ENCODE data around the gene ACIN1.
"Not testable (repeated sequence)": the region's sequence is repeated elsewhere in the genome, so short reads cannot be mapped to it uniquely, and the experiment has no call there.

Gene ACIN1

DNA sequence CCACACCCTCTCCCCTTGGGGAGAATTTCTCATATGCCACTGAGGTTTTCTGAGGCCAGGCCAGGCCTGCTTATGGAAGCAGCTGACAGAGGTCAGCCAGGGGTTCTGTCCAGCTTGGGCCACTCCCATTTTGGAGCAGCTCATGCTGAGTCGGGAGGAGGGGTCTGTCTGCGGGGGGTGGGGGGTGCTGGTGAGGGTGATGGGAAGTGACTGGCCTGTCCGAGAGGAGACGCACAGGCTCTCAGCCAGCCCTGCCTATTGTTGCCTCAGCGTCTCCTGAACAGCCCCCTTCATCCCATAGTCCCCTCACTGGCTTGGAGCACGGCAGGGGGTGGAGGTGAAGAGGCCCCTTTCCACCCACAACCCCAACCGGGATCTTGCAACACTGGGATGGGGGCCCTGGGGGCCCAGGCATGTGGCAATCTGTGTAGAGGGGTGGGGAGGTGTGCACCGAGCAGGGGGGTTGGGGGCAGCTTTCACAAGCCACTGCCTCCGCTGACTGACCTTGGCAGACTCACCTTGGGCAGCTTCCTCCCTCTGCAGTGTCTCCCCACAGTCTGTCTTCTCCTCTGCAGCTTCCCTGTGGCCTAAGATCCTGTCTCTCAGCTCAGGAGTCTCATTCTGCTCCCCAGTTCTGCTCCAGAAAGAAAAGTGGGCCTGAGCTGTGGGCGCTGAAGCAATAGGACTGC lies 18.6 kb upstream of the ACIN1 start:
- Histone ChIP-seq H3K4me3 (ENCODE audit: low read length) (no peak overlapping the region), H3K36me3 (ENCODE audit: insufficient read depth, low read length) (no peaks in the 10 kb centered on the region), H3K4me1 (ENCODE audit: control insufficient read depth, insufficient read depth, low read length) (peaks cover 28% of the 10 kb centered on the region), H3K4me2 (ENCODE audit: low read length) (no peak overlapping the region), H3K9me3 (replicated peaks; ENCODE audit: low read length) (no peaks in the 10 kb centered on the region), H3K9ac (ENCODE audit: low read depth, low read length) (no peak overlapping the region), H3K27me3 (ENCODE audit: control insufficient read depth, insufficient read depth, low read length) (peaks cover 15% of the 10 kb centered on the region)

DNA sequence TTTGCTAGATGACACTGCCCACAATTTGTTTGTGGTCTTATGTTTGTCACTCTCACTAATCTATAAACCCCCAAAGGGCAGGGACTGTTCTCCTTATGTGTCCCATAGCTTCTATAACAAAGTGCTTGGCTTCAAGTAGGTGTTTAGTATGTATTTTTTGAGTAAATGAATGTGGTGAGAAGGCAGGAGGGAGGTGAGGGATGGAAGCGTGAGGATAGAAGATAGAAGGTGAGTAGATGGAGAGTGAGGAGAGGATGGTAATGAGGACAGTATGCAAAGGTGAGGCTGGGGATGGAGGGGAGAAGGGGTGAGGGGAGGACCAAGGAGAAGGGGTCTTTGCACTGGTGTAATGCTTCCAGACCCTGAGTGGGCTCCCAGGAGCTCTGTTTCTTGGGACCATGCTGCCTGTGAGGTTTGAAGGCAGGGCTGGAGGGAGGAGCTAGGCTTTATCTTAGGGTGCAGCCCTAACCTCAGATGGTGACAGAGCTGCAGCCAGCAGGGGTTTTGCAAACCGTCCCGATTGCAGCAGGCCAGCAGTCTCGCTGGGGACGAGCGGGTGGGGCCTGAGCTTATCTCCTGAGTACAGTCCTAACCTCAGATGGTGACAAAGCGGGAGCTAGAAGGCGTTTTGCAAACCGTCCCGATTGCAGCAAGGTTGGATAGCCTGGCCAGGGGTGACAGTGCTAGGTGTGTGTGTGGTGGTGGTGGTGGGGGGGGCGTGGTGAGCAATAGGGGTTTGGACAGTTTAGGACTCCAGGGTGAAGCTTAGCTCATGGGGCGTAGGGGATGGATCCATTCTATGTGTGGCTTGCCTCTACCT lies 17.6 kb upstream of the ACIN1 start:
- H3K4me3 ChIP-seq (ENCODE audit: low read length): no peak overlapping the region
- H3K36me3 ChIP-seq (ENCODE audit: insufficient read depth, low read length): no peaks in the 10 kb centered on the region
- no peaks in the 10 kb centered on the region for H3K9me3 ChIP-seq (replicated peaks; ENCODE audit: low read length)
- H3K4me2 ChIP-seq (ENCODE audit: low read length): no peak overlapping the region
- peaks cover 28% of the 10 kb centered on the region for H3K4me1 ChIP-seq (ENCODE audit: control insufficient read depth, insufficient read depth, low read length)
- peaks cover 15% of the 10 kb centered on the region for H3K27me3 ChIP-seq (ENCODE audit: control insufficient read depth, insufficient read depth, low read length)
- no peak overlapping the region for H3K9ac ChIP-seq (ENCODE audit: low read depth, low read length)

DNA sequence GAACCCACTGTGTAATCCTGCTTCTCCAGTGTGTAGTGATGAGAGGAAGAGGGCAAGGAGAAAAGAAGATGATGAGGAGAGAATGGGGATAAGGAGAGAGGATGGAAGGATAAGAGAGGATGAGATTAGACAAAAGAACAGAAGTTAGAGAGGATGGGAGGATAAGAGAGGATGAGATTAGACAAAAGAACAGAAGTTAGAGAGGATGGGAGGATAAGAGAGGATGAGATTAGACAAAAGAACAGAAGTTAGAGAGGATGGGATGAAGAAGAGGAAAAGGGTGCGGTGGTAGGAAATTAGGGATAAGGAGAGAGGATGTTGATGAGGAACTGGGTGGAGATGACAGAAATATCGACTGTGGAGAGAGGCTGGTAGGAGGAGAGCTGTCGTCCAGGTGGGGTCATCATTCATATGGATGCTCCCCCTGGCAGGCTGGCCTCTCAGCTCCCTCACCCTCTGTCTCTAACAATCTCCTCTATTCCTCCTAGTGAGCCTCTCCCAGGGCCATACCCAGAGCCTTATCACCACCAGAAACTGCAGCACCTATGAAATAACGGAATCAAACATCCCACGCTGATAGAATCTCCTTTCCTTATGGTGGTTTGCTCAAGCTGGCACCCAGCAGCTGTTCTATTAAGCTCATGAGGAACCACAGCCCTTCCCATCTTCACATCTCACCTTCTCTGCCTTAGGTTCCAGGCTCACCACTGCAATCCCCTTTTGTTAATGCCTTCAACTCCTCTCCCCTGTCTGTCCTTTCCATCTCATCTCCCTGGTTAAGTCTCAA lies 15.8 kb upstream of the ACIN1 start:
- peaks cover 15% of the 10 kb centered on the region for H3K27me3 ChIP-seq (ENCODE audit: control insufficient read depth, insufficient read depth, low read length)

DNA sequence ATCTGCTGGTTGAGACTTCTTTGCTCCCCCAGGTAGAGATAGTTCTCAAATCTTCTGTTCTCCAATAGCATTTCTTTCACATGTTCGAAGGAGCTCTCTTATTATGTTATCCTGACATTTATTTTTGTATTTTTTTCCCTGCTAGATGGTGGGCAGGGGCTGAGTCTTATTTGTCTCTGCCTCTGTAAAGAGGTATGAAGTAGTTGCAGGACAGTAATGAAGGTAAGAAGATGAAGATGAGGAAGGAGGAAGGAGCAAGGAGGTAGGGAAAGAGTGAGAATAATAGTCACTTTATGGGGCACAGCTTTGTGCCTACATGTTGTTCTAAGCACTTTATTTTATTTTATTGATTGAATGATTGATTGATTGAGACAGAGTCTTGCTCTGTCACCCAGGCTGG lies 14.8 kb upstream of the ACIN1 start:
- no peaks in the 10 kb centered on the region for H3K9me3 ChIP-seq (replicated peaks; ENCODE audit: low read length)
- no peak overlapping the region for H3K4me2 ChIP-seq (ENCODE audit: low read length)
- H3K9ac ChIP-seq (ENCODE audit: low read depth, low read length): no peak overlapping the region

More for the DNA sequence above, 15.8 kb upstream of the ACIN1 start:
- H3K9ac ChIP-seq (ENCODE audit: low read depth, low read length): no peak overlapping the region
- peaks cover 27% of the 10 kb centered on the region for H3K4me1 ChIP-seq (ENCODE audit: control insufficient read depth, insufficient read depth, low read length)
- no peak overlapping the region for H3K4me3 ChIP-seq (ENCODE audit: low read length)
- H3K9me3 ChIP-seq (replicated peaks; ENCODE audit: low read length): no peaks in the 10 kb centered on the region
- H3K36me3 ChIP-seq (ENCODE audit: insufficient read depth, low read length): no peaks in the 10 kb centered on the region
- H3K4me2 ChIP-seq (ENCODE audit: low read length): no peak overlapping the region

DNA sequence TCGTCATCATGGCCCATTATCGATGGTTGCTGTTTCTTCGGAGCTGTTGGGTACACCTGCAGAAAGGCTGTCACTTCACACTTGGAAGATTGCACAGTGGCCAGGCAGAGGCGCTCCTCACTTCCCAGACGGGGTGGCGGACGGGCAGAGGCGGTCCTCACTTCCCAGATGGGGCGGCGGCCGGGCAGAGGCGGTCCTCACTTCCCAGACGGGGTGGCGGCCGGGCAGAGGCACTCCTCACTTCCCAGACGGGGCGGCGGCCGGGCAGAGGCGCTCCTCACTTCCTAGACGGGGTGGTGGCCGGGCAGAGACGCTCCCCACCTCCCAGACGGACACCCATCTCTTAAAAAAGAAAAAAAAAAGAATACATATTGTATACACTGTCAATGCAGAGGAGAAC lies 13.2 kb upstream of the ACIN1 start:
- not testable (repeated sequence) for H3K4me1 ChIP-seq (ENCODE audit: control insufficient read depth, insufficient read depth, low read length); H3K4me3 ChIP-seq (ENCODE audit: low read length); H3K9me3 ChIP-seq (replicated peaks; ENCODE audit: low read length); H3K36me3 ChIP-seq (ENCODE audit: insufficient read depth, low read length); H3K4me2 ChIP-seq (ENCODE audit: low read length); H3K9ac ChIP-seq (ENCODE audit: low read depth, low read length)
- H3K27me3 ChIP-seq (ENCODE audit: control insufficient read depth, insufficient read depth, low read length): peaks cover 15% of the 10 kb centered on the region

More for the DNA sequence above, 14.8 kb upstream of the ACIN1 start:
- peaks cover 17% of the 10 kb centered on the region for H3K4me1 ChIP-seq (ENCODE audit: control insufficient read depth, insufficient read depth, low read length)
- H3K27me3 ChIP-seq (ENCODE audit: control insufficient read depth, insufficient read depth, low read length): peaks cover 15% of the 10 kb centered on the region
- H3K4me3 ChIP-seq (ENCODE audit: low read length): no peak overlapping the region
- H3K36me3 ChIP-seq (ENCODE audit: insufficient read depth, low read length): no peaks in the 10 kb centered on the region

DNA sequence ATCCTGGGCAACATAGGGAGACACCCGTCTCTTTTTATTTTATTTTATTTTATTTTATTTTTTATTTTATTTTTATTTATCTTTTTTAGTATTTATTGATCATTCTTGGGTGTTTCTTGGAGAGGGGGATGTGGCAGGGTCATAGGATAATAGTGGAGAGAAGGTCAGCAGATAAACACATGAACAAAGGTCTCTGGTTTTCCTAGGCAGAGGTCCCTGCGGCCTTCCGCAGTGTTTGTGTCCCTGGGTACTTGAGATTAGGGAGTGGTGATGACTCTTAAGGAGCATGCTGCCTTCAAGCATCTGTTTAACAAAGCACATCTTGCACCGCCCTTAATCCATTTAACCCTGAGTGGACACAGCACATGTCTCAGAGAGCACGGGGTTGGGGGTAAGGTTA lies 12.7 kb upstream of the ACIN1 start:
- H3K4me2 ChIP-seq (ENCODE audit: low read length); H3K36me3 ChIP-seq (ENCODE audit: insufficient read depth, low read length); H3K9ac ChIP-seq (ENCODE audit: low read depth, low read length); H3K9me3 ChIP-seq (replicated peaks; ENCODE audit: low read length); H3K4me1 ChIP-seq (ENCODE audit: control insufficient read depth, insufficient read depth, low read length); H3K4me3 ChIP-seq (ENCODE audit: low read length): not testable (repeated sequence)
- peaks cover 14% of the 10 kb centered on the region for H3K27me3 ChIP-seq (ENCODE audit: control insufficient read depth, insufficient read depth, low read length)

DNA sequence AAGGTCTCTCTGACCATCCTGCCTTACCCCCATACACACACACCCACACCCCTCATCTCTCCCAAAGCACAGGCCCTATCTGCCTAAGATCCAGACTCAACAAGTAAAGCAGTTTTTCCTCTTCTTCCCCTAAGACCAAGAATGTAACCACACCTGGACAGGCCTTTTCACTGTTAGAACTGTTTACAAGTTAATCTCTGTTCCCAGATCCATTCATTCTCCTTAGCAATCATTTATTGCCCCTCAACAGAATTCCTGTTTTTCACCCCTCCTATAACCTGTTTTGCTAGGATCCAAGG lies 11.8 kb upstream of the ACIN1 start:
- Histone ChIP-seq H3K36me3 (ENCODE audit: insufficient read depth, low read length) (no peaks in the 10 kb centered on the region), H3K4me2 (ENCODE audit: low read length) (no peak overlapping the region), H3K27me3 (ENCODE audit: control insufficient read depth, insufficient read depth, low read length) (peaks cover 5% of the 10 kb centered on the region), H3K4me1 (ENCODE audit: control insufficient read depth, insufficient read depth, low read length) (no peaks in the 10 kb centered on the region), H3K9me3 (replicated peaks; ENCODE audit: low read length) (no peaks in the 10 kb centered on the region), H3K9ac (ENCODE audit: low read depth, low read length) (no peak overlapping the region), H3K4me3 (ENCODE audit: low read length) (no peak overlapping the region)

DNA sequence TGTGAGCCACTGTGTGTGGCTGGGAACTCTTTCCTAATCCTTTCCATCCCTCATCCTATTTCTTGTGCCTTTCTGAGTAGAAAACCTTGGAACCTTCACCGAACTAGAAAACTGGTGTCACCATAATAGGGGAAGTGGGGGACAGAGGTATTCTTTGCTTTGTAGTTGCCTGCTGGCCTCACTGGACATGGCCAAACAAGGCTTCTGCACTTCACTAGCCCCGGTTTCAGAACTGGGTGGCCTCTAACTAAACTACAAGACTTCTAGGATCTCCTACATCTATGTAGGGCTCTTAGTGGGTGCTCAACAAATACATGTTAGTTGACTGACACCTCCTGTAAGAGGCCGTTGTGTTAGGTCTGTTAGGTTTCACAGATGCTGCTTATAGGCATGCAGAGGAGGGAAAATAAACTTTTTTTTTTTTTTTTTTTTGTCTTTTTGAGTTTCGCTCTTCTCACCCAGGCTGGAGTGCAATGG lies 10.4 kb upstream of the ACIN1 start:
- no peak overlapping the region for H3K9ac ChIP-seq (ENCODE audit: low read depth, low read length)
- H3K4me1 ChIP-seq (ENCODE audit: control insufficient read depth, insufficient read depth, low read length): no peaks in the 10 kb centered on the region
- H3K36me3 ChIP-seq (ENCODE audit: insufficient read depth, low read length): no peaks in the 10 kb centered on the region
- no peak overlapping the region for H3K4me3 ChIP-seq (ENCODE audit: low read length)
- H3K9me3 ChIP-seq (replicated peaks; ENCODE audit: low read length): no peaks in the 10 kb centered on the region
- no peaks in the 10 kb centered on the region for H3K27me3 ChIP-seq (ENCODE audit: control insufficient read depth, insufficient read depth, low read length)
- no peak overlapping the region for H3K4me2 ChIP-seq (ENCODE audit: low read length)

DNA sequence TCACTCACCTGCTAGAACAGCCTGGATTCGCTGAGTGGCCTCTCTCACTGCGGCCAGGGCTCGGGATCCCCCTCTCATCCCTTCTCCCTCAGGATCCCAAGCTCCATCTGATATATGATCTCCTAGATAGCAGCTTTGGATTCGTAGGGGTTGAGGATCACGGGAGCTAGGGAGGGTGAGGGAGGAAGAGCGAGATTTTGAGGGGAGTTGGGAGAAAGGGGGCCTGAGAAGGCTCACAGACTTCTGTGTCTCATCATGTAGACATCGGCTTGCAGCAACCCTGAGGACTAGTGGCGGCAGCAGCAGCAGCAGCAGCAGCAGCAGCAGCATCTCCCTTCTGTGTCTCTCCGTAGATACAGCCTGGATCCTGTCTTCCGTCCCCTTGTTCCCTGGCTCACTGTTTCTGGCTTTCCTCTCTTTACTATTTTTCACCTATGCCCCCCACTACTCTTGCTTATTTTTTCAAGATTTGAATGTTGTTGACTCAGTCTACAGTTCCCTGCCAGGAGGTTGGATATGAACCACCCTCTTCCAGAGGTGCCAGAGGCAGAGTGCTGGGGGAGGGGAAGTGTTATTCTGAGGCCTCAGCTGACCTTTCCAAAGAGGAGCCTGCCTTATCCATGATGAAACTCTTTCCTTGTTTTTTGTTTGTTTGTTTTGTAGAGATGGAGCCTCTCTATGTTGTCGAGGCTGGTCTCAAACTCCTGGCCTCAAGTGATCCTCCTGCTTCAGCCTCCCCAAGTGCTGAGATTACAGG lies 9.8 kb upstream of the ACIN1 start, which contains the start of gene CIROP:
CIROP (minus strand) TSS at position 399 of the 757 bp plus-strand sequence; CDS start at position 330, 69 bp downstream.
- Histone ChIP-seq H3K36me3 (ENCODE audit: insufficient read depth, low read length) (no peaks in the 10 kb centered on the region), H3K4me1 (ENCODE audit: control insufficient read depth, insufficient read depth, low read length) (no peaks in the 10 kb centered on the region), H3K4me3 (ENCODE audit: low read length) (no peak within 1 kb of the TSS), H3K27me3 (ENCODE audit: control insufficient read depth, insufficient read depth, low read length) (no peaks in the 10 kb centered on the region), H3K4me2 (ENCODE audit: low read length) (no peak within 1 kb of the TSS), H3K9me3 (replicated peaks; ENCODE audit: low read length) (no peaks in the 10 kb centered on the region), H3K9ac (ENCODE audit: low read depth, low read length) (no peak within 1 kb of the TSS)

DNA sequence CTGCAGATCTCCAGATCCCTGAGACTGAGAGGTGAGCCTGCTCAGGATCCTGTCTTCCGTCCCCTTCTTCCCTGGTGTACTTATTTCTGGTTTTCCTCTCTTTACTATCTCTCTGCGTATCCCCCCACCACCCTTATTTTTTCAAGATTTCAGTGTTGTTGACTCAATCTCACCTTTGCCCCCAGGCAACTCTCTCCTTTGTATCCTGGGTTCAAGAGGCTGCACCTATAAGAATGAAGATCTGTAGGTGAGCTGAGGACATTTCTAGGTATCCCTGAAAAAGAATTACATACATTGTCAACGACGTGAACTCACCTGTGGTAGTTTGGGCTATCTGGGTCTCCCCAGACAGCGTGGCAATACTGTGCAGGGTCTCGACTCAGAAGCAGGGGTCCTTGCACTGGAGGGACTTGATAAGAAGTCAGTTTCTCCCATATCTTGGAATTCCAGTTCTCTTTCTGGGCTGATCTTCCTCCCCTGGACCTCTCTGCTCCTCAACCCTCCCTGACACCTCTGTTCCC lies 9.2 kb upstream of the ACIN1 start:
- H3K4me2 ChIP-seq (ENCODE audit: low read length): no peak overlapping the region
- no peak overlapping the region for H3K9ac ChIP-seq (ENCODE audit: low read depth, low read length)
- H3K9me3 ChIP-seq (replicated peaks; ENCODE audit: low read length): no peaks in the 10 kb centered on the region
- no peaks in the 10 kb centered on the region for H3K27me3 ChIP-seq (ENCODE audit: control insufficient read depth, insufficient read depth, low read length)
- H3K36me3 ChIP-seq (ENCODE audit: insufficient read depth, low read length): peaks cover 1% of the 10 kb centered on the region
- no peak overlapping the region for H3K4me3 ChIP-seq (ENCODE audit: low read length)
- no peaks in the 10 kb centered on the region for H3K4me1 ChIP-seq (ENCODE audit: control insufficient read depth, insufficient read depth, low read length)

DNA sequence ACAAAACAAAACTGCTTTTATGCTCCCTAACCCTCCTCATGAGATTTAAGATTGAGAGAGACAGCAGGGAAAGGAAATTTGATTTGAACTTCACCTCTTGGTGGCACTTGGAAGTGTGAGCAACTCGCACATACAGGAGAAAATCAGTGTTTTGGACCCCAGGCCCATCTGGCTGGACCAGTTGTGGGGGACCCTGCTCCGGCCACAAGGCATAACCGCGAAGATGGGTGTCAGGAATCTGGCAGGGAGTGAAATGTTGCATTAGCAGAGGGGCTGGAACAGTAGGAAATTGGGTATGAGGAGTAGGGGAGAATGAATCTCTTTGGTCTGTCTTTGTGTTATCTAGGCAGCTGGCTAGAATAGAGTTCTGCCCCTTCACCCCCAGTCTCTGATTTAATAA lies 8.6 kb upstream of the ACIN1 start:
- Histone ChIP-seq H3K4me2 (ENCODE audit: low read length) (no peak overlapping the region), H3K36me3 (ENCODE audit: insufficient read depth, low read length) (peaks cover 7% of the 10 kb centered on the region), H3K4me3 (ENCODE audit: low read length) (no peak overlapping the region), H3K9me3 (replicated peaks; ENCODE audit: low read length) (no peaks in the 10 kb centered on the region), H3K9ac (ENCODE audit: low read depth, low read length) (no peak overlapping the region), H3K4me1 (ENCODE audit: control insufficient read depth, insufficient read depth, low read length) (no peaks in the 10 kb centered on the region), H3K27me3 (ENCODE audit: control insufficient read depth, insufficient read depth, low read length) (no peaks in the 10 kb centered on the region)

All from skeletal muscle satellite cell (primary cell).